Stimulated activated CD8-positive, alpha-beta memory T cell treated with anti-CD3 and anti-CD28 coated beads, Interleukin-4, amount 100 ng/mL, for 1 hour (primary cell): ENCODE data around the gene MYLK3.
"Not testable (repeated sequence)": the region's sequence is repeated elsewhere in the genome, so short reads cannot be mapped to it uniquely, and the experiment has no call there.

ENCODE experiments used
- DNase-seq, 2 donors: peaks; one replicate each; pipeline ENCODE4 v3.0.0-alpha.2; 2020; ENCODE audit warnings: low read depth in 2 of 2, low spot score in 1 of 2

Gene MYLK3

DNA sequence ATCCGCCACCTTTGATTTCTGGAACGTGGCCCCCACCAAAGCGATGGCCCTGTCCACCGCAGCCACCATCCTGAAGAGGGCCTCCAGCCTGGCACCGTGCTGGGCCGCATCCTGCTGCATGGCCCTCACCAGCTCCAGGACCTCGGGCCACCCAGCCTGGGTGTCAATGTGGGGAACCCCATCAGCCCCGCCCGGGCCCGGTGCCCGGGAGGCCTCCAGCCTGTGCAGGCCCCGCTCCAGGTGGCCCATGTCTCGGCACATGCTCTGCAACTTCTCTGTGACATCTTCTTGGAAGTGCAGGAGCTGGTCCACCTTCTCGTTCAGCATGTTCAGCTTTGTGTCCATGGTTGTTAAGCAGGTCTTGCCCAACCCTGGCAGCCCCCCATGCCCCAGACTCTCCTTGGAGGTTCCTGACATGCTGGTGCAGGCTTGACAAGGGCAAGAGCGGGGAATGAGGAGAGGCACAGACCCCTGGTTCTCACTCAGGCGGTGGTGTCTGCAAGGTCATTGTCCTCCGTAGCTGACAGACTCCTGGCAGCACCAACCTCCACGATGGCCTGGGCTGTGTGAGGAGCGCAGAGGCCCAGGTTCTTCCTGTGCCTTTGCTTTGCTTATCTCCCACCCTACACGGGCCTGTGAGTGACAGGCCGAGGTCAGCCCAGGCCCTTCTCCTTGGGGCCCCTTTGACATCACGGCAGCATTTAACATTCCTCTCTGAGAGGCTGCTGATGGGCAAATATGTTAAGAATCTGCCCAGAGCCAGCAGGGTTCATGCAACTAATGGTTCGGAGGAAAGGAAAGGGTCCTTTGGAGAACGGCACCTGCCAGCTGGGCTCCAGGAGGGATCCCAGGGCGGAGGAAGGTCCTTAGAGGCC is at the start of gene MYLK3:
TSS of gene MYLK3 (minus strand) at position 568 of the 875 bp plus-strand sequence. CDS start at position 417, 151 bp downstream.
- no peak for DNase-seq

DNA sequence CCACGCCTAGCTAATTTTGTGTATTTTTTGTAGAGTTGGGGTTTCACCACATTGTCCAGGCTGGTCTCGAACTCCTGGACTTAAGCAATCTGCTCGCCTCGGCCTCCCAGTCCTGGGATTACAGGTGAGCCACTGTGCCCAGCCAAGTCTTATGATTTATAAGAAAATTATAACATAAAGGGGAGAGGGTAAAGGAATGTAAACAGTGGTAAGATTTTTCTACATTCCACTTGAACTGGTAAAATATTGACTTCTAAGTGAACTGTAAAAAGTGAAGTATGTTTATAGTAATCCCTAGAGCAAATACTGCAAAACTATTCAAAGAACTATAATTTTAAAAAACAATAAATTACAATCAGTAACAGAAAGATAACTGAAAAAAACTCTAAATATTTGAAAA is 49.4 kb upstream of the MYLK3 start:
- no peak for DNase-seq

DNA sequence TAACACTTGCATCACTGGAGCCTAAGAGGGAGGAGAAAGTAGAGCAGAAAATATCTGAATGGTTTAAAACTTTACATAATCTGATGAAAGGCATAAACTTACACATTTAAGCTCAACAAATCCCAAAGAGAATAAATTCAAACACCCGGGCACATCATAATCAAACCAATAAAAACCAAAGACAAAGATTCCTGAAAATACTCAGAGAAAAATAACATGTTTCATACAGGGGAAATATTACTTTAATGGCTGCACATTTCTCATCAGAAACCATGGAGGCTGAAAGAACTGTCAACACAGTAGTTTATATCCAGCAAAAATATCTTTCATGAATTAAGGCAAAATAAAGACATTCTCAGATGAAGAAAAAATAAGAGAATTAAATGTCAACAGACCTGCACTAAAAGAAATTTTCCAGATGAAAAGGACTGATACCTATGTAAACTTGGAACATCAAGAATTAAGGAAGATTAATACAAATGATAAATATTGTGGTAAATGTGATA is 48.7 kb upstream of the MYLK3 start:
- no peak for DNase-seq

DNA sequence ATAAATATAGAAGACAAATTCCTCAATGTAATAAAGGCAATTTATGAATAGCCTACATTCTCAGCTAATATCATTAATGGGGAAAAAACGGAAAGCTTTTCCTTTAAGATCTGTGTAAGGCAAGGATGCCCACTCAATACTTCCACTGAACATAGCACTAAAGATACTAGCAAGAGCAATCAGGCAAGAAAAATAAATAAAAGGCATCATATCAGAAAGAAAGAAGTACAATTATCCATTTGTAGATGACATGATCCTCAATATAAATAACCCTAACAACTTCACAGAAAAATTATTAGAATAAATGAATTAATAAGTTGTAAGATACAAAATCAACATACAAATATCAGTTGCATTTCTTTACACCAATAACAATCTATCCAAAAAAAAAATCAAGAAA is 45.7 kb upstream of the MYLK3 start:
- DNase-seq, result no peak

DNA sequence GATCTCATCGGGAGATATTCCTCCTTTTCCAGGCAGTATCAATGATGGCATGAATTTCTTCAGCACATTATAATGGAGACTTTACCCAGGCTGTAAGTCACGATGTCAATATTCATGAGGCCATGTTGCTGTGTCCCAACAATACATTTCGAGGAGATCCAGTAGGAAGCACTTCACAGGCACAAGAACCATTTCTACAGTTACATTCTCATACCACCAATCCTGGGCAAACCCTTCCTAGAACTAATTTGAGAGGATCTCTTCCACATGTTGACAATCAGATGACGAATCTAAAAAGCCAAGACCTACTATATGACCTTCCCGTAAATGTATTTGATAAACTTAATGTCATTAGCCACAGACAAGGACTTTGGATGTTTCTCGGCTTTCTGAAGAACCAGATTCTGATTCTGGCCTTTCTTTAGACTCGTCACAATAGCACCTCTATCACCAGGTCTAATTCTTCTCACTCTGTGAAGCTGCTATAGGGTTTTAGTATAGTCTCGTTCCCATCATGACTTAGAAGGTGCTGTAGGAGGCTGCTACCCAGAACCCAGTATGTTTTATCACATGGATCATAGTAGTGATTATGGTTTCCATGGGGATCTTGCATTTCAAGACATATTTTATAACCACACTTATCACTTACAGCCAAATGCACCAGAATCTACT is 42.6 kb upstream of the MYLK3 start:
- DNase-seq, result no peak

DNA sequence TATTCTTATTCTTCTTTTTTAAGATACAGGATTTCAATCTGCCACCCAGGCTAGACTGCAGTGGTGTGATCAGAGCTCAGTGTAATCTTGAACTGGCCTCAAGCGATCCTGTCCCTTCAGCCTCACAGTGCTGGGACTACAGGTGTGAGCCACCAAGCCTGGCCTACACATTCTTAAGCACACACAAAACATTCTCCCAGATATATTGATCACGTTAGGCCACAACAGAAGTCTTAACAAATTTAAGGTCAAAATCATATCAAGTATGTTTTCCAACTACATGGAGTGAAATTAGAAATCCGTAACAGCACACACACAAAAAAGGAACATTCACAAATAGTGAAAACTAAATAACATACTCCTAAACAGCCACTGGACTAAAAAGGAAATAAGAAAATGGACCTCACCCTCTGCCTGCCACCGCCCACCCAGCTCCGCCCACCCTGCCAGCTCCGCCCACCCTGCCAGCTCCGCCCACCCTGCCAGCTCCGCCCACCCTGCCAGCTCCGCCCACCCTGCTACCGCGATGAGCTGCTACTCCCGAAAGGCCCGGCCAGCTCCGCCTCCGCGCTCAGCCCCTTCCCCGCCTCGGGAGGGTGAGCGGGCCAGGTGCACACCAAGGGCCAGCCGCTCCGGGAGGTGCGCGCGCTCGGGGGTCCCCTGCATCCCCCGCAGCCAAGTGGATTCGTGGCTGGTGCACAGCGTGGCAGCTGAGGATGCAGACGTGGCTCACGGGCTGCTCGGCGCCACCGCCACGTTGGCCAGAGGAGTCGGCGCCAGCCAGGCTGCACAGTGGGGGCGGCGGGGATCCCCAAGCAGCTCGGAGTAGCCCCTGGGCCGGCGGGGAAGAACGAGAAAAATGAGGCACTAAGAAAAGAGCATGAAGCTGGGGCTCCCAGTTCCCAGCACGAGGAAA is 41.6 kb upstream of the MYLK3 start:
- peak; percentile 42 to 59 for DNase-seq

DNA sequence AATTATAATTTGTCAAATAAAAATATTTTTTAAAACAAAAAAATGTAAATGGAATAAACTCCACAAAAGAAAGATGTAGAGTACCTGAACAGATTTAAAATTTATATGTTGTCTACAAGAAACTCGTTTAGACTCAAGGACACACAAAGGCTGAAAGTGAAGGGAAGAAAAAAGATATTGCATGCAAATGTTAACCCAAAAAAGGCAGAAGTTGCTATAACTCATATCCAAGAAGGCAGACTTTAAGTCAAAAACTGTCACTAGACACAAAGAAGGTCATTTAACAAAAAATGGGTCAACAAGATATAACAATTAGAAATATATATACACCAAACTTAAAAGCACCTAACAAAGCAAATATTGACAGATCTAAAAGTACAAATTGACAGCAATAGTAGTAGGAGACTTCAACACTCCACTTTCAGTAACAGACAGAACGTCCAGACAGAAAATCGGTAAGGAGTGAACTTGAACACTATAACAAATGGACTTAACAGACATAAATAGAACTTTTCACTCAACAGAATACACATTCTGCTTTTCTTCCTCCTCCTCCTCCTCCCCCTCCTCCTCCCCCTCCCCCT is 40.8 kb upstream of the MYLK3 start:
- DNase-seq, result no peak

DNA sequence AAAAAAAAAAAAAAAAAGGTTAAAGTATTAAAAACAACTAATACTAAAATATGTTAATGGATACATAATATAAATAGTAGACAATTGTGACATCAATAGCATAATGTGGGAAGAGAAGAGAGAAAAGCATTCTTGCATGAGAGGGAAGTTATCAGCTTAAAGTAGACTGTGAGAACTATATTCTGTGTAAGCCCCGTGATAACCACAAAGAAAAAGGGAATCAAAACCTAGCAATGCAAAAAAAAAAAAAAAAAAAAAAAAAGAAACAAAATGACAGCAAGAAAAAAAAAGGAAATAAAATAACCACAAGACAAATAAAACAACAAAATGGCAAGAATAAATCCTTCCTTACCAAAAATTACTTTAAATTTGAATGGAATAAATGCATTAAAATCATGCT is 39.8 kb upstream of the MYLK3 start:
- DNase-seq, result no peak

DNA sequence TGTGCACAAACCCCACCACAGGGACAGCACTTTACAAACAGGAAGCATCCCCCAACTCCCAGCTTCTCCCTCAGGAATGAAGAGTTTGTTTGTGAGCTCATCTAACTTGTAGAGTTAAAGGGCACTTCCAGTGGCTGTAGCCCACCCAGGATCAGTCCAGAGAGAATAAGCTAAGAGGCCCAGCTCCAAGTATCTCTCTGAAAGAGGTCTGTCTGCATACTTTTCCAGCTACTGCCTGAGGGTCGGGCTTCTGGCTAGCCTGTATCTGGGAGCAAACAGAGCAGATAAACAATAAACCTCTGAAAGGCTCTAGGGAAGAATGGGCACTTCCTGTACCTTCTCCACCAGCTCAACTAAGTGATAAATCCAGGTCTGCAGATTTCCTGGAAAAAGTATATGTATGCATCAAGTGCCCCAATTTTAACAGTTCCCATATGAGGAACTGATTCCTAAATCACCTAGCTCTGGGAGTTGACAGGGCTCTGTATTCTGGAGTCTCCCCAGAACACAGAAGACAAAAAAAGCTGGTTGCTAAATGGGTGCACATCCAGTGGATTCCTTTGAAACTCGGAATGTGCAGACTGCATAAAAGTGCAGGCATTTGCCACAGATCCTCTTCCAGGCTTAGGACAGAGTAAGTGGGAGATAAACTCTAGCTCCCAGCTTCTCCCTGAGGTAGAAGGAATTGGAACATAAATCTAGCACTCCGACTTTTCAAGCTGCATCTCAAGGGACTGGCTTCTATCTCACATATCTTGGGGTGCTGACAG is 37.1 kb upstream of the MYLK3 start:
- DNase-seq, result no peak

DNA sequence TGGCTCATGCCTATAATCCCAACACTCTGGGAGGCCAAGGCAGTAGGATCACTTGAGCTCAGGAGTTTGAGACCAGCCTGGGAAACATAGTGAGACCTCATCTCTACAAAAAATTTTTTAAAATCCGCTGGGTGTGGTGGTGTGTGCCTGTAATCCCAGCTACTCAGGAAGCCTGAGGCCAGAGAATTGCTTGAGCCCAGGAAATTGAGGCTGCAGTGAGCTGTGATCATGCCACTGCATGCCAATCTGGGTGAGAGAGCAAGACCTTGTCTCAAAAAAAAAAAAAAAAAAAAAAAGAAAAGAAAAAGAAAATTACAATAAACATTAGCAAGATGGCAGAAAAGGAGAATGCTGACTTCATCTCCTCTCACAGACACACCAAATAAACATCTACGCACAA is 36.4 kb upstream of the MYLK3 start:
- not testable (repeated sequence) for DNase-seq

DNA sequence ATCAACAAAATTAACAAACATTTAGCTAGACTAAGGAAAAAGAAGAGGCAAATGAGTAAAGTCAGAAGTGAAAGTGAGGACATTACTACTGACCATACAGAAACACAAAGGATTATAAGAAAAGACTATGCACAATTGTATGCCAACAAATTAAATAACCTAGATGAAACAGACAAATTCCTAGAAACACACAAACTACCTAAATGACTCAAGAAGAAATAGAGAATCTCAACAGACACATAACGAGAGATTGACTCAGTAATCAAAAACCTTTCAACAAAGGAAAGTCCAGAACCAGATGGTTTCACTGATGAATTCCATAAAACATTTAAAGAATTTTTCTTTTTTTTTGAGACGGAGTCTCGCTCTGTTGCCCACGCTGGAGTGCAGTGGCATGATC is 35.7 kb upstream of the MYLK3 start:
- no peak for DNase-seq

DNA sequence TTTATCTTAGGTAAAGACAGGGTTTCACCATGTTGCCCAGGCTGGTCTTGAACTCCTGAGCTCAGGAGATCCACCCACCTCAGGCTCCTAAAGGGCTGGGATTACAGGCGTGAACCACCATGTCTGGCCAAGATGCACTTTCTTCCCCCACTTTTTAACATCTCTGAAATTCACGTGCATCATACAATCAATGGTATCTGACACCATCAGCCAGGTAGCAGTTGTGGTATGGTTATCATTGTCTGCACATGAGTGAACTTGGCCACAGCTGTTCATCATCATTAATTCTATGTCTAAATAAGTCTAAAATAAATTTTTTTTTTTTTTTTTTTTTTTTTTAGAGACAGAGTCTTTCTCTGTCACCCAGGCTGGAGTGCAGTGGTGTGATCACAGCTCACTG is 34.2 kb upstream of the MYLK3 start:
- no peak for DNase-seq

DNA sequence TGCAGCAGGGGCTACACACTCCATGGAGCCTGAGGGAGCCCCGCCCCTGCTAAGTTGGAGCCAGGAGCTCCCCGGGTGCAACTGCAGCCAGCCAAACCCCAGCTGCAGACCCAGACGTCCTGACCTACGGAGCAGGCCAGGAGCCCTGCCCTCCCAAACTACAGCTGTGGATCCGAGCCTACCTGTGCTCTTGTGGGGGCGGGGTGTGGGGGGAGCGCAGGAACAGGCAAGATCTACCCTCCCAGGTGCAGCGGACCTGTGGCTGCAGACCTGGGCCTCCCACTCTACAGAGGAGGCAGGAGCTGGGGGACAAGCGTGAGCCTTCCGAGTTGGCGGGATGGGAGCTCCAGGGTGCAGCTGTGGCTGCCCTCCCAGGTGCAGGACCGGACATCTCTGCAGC is 29.7 kb upstream of the MYLK3 start:
- DNase-seq, result no peak

DNA sequence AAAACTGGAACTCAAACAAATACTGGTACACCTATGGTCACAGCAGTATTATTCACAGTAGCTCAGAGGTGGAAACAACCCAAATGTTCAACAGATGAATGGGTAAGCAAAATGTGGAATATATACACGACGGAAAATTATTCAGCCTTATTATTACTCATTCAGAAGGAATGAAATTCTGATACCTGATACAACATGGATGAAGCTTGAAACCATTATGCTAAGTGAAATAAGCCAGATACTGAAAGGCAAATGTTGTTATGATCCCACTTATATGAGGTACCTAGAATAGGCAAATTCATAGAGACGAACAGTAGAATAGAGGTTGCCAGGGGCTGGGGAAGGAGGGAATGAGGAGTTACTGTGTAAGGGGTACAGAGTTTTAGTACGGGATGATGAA is 27.1 kb upstream of the MYLK3 start:
- no peak for DNase-seq

DNA sequence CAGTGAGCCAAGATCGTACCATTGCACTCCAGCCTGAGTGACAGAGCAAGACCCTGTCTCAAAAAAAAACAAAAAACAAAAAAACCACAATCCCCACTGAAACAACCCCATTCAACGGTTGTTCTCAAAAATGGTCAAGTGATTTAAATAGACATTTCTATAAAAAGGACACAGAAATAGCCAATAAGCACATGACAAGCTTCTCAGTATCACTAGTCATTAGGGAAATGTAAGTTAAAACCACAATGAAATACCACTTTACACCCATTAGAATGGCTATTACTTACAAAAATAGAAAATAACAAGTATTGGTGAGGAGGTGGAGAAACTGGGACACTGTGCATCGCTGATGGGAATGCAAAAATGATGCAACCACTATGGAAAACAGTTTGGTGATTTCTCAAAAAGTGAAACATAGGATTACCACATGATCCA is 26.6 kb upstream of the MYLK3 start:
- no peak for DNase-seq

DNA sequence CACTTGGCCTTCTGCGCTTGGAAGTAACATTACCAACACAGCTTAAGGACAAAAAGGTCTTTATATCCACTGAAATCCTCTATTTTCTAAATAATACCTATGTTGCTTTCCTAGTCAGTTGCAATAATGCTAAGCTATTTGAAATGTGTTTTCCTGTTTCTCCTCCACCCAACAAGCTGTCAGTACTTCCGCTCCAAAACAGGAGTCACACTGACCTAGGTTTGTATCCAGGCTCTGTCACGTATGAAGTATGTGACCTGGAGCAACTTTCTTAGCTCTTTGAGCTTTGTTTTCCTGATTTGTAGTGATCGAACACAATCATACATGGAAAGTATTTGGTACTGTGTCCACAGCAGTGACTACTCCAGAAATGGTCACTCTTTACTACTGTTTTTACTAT is 24.3 kb upstream of the MYLK3 start:
- DNase-seq, result no peak

DNA sequence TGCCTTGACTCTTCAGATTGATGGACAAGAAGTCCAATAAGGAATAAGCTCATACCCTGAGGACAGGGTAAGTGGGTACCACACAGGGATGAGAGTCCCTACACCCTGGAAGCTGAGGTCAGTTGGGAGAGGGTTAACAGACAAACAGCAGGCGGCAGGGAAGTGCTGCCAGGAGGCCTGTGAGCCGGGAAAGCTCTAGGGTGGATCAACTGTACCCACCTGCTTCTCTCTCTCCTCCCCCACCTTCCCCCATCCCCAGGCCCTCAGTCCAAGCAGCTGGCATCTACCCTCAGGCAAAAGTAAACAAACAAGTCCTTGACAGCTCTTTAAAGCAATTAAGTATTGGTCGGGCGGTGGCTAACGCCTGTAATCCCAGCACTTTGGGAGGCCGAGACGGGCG is 20.7 kb upstream of the MYLK3 start:
- no peak for DNase-seq

DNA sequence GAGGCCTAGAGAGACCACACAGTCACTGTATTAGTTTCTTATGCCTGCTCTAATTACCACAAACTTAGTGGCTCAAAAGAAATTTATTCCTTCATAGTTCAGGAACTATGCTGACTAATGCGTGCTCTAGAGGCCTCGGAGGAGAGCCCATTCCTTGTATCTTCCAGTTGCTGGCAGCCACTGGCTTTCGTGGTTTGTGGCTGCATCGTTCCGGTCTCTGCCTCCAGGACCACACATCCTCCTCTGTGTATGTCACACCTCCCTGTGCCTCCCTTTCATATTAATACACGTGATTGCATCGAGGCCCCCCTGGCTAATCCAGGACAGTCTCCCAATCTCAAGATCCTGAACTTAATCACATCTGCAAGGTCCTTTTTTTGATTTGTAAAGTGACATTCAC is 16.9 kb upstream of the MYLK3 start:
- DNase-seq, result no peak

DNA sequence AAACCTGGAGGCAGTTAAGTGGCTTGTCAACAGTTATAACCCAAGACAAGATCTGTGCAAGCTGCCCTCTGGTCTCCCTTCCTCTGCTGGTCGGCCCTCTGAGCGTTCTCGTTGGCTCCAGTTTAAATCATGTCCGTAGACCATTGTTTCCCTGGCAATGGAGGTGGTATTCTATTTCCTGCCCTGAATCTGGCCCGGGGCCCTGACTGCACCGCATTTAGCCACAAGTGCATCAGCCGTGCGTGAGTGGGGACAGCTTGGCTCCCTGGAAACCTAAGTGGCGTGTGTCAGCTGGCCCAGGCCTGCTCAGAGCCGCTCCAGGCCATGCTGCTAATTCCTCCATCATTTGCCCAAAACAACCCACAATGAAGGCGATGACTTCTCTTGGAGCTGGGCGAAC is 15.0 kb upstream of the MYLK3 start:
- no peak for DNase-seq

DNA sequence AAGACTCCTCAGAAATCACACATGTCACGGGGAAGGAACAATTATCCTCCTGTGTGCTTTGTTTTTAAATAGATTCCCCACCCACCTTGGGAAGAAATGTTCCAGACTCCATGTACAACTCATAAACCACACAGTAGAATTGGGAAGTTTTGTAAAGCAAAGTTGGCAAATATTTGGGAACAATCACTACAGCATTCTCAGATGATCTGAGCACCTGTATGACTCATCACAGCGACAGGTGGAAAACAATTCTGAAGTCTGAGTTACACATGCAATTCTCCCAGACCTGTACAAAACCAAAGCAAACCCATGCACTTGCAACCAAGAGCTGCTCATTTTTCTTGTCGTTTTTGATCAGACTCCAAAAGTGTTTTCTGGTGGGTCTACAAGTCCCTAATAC is 14.4 kb upstream of the MYLK3 start:
- no peak for DNase-seq
